GM19043 (cell line): ENCODE results near the gene SLC22A23.

Experiments
- ATAC-seq: cut with Tn5 transposase; IDR thresholded peaks from one replicate; pipeline ENCODE4 v1.9.1; 2021; ENCODE audit warnings: low read depth; ENCODE audit not compliant: unreplicated experiment

The SLC22A23 gene

DNA sequence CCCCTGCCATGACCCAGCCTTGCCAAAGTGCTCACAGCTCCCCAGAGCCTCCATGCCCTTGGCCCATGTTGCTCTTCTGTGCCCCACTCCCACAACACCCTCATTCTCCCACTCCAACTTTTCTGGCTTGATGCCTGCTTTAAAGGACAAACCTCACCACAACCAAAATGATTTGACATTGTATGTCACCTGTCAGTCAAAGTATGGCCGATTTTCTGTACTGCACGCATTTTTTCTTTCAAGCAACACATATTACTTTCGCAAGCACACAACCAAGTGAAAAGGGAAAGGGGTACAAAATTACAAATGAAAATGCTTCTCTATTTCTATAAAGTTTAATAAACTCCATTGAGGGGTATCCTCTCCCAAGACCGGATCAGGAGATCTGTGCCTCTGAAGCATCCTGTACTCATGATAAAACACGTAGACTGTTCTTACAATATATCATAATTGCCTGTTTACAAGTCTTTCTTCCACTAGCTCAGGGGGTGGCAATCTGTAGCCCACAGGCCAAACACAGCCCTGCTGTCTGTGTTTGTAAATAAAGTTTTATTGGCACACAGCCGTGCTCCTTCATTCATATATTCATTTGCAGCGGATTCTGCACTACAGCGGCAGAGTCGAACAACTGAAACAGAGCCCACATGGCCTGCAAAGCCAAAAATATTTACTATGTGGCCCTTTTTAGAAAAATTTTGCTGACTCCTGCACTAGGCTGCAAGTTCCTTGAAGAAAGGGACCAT is 32.5 kb downstream of the SLC22A23 start:
- no peak for ATAC-seq

DNA sequence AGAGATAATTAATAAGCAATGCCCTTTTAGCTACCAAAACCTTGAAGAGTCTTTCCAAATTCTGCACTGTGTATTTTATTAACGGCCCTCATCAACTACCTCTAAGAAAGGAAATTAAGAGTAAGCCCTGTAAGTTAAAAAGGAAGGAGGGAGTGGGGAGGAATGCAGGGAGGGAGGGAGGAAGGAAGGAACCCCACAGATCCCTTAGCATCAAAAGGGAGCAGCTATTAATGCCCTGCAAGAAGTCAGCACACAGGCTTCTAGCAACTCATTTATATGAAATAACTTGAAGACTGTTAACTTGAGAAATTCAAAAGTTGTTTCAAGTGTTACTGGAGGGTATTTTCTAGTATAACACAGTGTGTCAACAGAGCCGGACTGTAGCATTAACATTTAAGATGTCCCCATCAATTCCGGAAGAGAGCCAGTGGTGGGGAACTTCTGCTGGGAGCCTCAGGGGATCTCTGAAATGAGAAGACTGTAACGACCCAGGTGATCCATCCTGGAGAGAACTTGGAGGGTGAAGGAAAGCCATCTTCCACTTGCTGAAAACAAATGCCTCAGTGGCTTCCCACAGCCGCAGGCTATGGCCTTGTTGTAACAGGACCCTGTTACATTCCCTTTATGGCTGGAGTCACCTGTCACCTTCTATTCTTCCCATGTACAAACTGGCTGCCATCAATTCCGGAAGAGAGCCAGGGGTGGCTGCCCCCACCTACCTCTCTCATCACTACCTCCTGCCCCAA is 33.2 kb downstream of the SLC22A23 start:
- ATAC-seq: no peak

GRCh38 chr6:3422435-3423070 is 34.3 kb downstream of the SLC22A23 start:
- ATAC-seq: no peak

DNA sequence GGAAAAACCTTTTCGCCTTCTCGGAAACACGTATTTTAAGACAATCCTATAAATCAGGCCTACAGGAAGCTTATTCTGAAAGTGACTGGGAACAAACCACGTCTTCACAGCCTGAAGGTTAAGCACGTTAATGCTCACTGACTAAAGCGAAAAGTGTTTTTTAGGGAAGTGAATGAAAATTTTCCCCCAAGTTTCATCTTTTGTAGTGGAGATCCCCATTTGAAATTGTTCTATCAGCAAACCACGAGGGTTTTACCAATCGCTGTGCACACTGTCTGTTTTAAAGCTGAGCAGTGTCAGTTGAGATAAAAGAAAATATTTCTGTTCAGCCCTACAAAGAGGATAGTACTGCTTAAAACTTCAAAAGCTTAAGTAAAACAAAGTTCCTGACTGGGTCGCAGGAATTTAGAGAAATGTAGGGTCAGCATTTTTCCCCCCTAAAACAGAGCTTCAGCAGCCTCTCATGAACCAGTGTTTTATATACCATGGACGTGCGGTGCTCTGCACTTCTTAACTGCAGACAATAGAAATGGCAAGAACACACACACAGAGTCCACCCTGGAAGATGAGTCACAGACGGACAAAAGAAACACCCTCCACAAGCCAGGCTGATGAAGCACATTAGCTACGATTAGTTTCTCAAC is 34.9 kb downstream of the SLC22A23 start:
- ATAC-seq: no peak

GRCh38 chr6:3421143-3421542 is 35.7 kb downstream of the SLC22A23 start:
- ATAC-seq: no peak

DNA sequence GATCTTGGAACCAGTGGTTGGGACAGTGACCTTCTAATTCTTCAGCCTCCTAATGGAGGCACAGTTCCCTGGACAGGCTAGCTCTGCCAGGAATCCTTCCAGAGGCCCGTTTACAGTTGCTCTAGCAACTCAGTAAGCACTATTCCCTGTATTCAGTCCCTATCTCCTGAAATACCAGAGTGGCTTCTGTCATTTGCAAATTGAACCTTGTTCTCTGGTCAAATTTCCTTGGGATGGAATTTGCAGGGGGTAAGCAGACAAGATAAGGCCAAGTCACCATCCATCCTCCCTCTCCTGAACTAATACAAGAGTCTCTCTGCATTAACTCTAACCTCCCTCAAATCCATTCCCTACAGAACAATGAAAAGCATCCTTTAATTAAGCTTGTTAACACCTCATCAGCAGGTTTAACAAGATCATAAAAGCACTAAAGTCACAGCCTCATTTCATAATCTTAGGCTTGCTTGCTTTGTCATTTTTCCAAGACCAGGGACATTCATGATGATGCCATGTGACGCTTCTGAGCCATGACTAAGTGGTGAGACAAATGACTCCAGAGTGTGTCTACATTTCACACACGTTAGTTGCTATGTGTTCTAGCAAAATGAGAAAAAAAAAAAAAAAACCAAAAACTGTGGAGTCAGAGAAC is 37.1 kb downstream of the SLC22A23 start:
- no peak for ATAC-seq

DNA sequence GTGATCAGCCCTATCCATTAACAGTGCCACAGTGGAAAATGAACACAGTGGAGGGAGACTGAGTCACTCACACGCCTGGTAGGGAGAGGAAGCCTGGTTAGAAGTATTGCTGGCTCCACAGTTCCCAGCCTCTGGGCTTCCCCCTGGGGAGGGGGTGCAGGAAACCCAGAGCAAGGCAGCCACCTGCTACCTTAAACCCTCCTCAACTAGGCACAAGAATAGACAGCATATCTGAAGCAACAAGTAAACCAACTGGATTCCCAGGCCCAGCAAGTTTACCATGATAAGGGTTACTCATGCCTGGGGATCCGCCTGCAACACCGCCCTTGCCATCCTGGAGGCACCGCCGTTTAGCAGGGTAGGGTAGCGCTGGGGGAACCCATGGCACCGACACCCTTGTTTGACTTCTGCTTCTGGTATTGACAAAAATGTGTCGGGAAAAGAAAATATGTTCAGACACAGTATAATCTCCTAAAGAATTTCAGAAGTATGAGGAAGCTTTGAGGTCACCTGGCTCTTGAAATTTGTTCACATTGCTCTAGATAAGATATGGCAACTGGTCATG is 38.3 kb downstream of the SLC22A23 start:
- ATAC-seq: no peak

DNA sequence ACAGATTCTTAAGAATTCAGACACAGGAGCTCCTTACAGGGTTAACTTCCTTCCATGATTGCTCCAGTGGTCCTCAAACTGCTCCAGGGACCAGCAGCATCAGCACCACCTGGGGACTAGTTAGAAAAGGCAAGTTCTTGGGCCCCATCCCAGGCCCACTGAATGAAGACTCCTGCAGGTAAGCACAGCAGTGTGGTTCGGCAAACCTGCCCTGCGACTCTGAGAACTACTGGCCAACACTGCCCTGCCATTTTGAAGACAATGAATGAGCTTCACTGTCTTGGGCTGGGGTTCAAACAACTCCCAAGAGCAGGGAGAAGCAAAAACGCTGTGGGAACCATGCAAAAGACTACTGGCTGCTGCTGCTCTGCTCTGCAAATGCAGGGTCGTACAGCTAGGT is 39.4 kb downstream of the SLC22A23 start:
- no peak for ATAC-seq

DNA sequence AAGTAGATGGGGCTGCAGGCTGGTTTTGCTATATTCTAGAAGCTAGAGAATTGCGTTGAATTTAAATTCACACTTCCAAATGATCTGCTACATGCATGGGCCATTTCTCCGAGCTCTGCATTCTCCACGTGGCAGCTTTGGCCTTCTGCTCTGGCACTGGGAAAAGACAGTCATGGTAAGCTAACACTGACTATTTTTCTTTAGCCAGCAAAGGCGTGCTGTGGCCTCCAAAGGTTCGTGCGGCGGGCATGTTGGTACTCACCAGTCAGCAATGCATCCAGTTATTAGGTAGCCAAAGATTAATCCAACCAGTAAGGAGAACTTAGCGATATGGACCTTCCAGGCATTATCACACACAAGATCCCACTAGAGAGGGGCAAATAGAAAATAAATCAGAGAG is 41.4 kb downstream of the SLC22A23 start:
- no peak for ATAC-seq

GRCh38 chr6:3415082-3415453 is 41.8 kb downstream of the SLC22A23 start:
- ATAC-seq: no peak

DNA sequence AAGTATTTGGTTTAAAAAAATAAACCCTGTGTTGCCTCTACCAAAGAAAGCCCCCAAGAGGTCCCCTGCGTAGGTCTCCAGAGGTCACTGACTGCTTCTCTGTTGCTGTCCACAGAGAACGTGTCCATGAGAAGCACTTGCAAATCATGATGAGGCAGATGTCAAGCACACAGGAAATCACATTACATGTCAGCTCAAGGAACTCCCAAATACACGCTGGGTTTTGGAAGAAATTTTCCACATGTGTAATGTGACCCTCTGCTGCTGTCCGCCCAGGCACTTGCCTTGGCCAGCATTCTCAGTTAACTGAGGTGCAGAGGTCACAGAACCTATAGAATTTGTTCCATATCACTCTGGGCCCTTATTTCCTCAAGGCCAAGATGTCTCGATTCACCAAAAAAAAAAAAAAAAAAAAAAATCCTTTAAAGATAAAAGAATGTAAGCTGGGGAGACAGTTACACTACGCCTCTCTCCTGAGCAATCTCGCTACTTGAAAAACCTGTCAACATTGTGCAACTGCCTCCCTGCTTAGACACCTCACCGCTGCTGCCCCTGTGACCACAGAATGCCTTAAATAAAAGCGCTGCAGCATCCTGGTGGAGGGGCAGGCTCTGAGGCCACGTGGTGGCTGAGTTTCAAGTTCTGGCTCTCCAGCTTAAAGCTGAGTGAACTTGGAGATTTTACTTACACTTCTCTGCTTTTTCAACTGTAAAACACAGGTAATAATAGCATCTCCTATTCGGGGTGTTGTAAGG is 42.3 kb downstream of the SLC22A23 start:
- no peak for ATAC-seq

GRCh38 chr6:3413592-3413991 is 43.3 kb downstream of the SLC22A23 start:
- no peak for ATAC-seq

GRCh38 chr6:3412779-3413500 is 43.9 kb downstream of the SLC22A23 start:
- no peak for ATAC-seq

- ATAC-seq: no peak
These were observed 44.7 kb downstream of the SLC22A23 start for GRCh38 chr6:3411967-3412778.

- ATAC-seq: no peak
These were observed 46.2 kb downstream of the SLC22A23 start for GRCh38 chr6:3410385-3411360.

- ATAC-seq: no peak
These were observed 47.0 kb downstream of the SLC22A23 start for GRCh38 chr6:3409699-3410384.

DNA sequence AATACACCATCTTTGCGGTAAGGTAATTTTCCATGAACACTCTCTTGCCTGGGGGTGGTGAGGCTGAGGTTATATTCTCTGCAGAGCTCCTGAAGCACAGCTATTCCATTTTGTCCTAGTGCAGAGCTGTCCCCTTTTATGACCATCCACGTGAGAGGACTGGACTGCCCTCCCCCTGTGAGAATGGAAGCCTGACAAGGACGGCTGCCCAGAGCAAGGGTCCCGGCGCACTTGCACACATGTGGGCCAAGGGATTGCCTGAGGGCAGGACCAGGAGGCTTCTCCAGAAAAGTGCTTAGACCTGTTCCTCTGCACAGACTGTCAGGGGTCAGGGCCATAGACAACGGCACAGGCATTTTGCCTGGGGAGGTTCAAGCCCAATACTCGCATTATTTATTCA is 48.2 kb downstream of the SLC22A23 start:
- ATAC-seq: no peak
